Neural cell (in vitro differentiated cells): ENCODE results near the gene TMEM171.

ENCODE experiments used
- CTCF ChIP-seq: fragments of 450-650 bp; IDR thresholded peaks from 2 replicates; pipeline ENCODE4 v1.5.1; 2014; ENCODE audit warnings: antibody characterized with exemption, mild to moderate bottlenecking, moderate library complexity; ENCODE audit not compliant: poor library complexity, severe bottlenecking
- EP300 ChIP-seq: fragments of 450-650 bp; conservative IDR thresholded peaks from 2 replicates; pipeline ENCODE4 v1.6.1; 2014; ENCODE audit warnings: antibody characterized with exemption, mild to moderate bottlenecking, moderate library complexity; ENCODE audit not compliant: poor library complexity, severe bottlenecking
- EZH2 ChIP-seq: fragments of 200-600, 300-800 bp; shearing (Covaris generic), sonication (generic); IDR thresholded peaks from 2 replicates; pipeline ENCODE4 v1.6.1; 2014; ENCODE audit warnings: antibody characterized with exemption, low read length, borderline replicate concordance, mild to moderate bottlenecking; ENCODE audit not compliant: insufficient read depth, poor library complexity, severe bottlenecking
- RAD21 ChIP-seq: fragments of 450-650 bp; conservative IDR thresholded peaks from 2 replicates; pipeline ENCODE4 v1.6.1; 2014; ENCODE audit warnings: antibody characterized with exemption, mild to moderate bottlenecking, moderate library complexity
- SMC3 ChIP-seq: fragments of 450-650 bp; conservative IDR thresholded peaks from 2 replicates; pipeline ENCODE4 v1.6.1; 2014; ENCODE audit warnings: antibody characterized with exemption, mild to moderate bottlenecking, moderate library complexity; ENCODE audit not compliant: poor library complexity
- TAF1 ChIP-seq: IDR thresholded peaks from 2 replicates; pipeline ENCODE4 v1.6.1; 2012; ENCODE audit warnings: low read depth

DNA sequence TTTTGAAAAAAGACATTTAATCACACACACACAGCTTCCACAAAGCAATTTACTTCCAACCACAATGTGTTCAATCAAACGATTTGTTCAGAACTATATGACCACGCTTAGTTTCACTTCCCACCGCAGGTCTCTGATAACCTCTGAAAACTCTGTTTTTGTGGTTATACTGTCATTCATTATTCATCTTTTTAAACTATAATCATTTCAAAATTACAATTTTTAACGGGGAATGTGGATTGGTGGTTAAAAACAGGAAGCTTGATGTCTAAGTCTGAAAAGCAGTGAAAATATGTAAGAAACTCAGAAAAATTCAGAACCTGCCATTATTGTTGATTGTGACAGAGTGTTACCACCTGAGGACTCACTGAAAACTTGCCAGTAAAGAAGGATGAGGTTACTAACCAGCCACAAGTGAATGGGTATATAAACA is 39.9 kb downstream of the TMEM171 start:
- no peak for TF ChIP-seq CTCF
- TF ChIP-seq EZH2 = no peak
- no peak for TF ChIP-seq SMC3
- TF ChIP-seq EP300 = no peak
- no peak for TF ChIP-seq TAF1
- TF ChIP-seq RAD21 = no peak
